ENCODE results near the gene PIGR. TPM values are rescaled to one million over a fixed set of nuclear protein-coding genes. Genes with fewer than 3 reads are reported as not detected.

The PIGR gene
- total and polyA plus RNA-seq, 10 of the 15 experiments (the other 5 are each of a cell fraction or from before 2014, with no cell fraction given): 0.96 to 7.6 (median 1.8) TPM

- H2AFZ ChIP-seq (ENCODE audit: control insufficient read depth, low read depth, low read length): no peak overlapping the region
- no peaks in the 10 kb centered on the region for H4K20me1 ChIP-seq (ENCODE audit: control insufficient read depth, insufficient read depth)
- no peaks in the 10 kb centered on the region for H3K79me2 ChIP-seq (ENCODE audit: control insufficient read depth, insufficient read depth, low read length)
- CTCF ChIA-PET: interaction anchor here (0.6 to 1.4 kb wide), 6 partner anchors 8 to 417 kb away, joined by 3 to 5 read pairs (median 3); no protein-coding TSS in a partner anchor
- no peak overlapping the region for H3K9ac ChIP-seq (ENCODE audit: control insufficient read depth, insufficient read depth, low read length)
- SMC1A ChIA-PET (ENCODE audit: uncharacterized antibody, unreplicated experiment): interaction anchor here (1.3 to 2.2 kb wide), 2 partner anchors 8 to 22 kb away, joined by 3 to 7 read pairs; no protein-coding TSS in a partner anchor
- H3K4me1 ChIP-seq (ENCODE audit: control insufficient read depth, insufficient read depth, low read length): no peaks in the 10 kb centered on the region
- no peak overlapping the region for H3K27ac ChIP-seq (ENCODE audit: control insufficient read depth, insufficient read depth)
- no peak for TF ChIP-seq JUND (IDR thresholded peaks at IDR 0.05; ENCODE audit: low read depth, low read length)
- no peak for TF ChIP-seq TCF12 (IDR thresholded peaks at IDR 0.05; ENCODE audit: low read depth, low read length)
- TF ChIP-seq POLR2A (IDR thresholded peaks at IDR 0.05; ENCODE audit: low read depth, low read length): no peak
- TF ChIP-seq YBX1 (IDR thresholded peaks at IDR 0.05): no peak
- TF ChIP-seq DPF2 (IDR thresholded peaks at IDR 0.05): no peak
- no peak for TF ChIP-seq E2F8 (IDR thresholded peaks at IDR 0.05; ENCODE audit: low read depth, partially characterized antibody)
- no peak for TF ChIP-seq HSF1 (IDR thresholded peaks at IDR 0.05; ENCODE audit: low read depth, low read length)
- no peak overlapping the region for H3K4me3 ChIP-seq
- no peaks in the 10 kb centered on the region for H3K36me3 ChIP-seq (ENCODE audit: control insufficient read depth in 2 of 2, insufficient read depth in 2 of 2, low read length in 1 of 2)
- no TSS peak for BruUV-seq (replicated peaks)
- in situ Hi-C loops (cut with MboI): no loop called here
- H3K27me3 ChIP-seq (replicated peaks in 1 of 2; ENCODE audit: control insufficient read depth in 2 of 2, insufficient read depth in 2 of 2, low read length in 1 of 2): no peaks in the 10 kb centered on the region
- 35% methylated on average over 1 of the region's 1 CpG for WGBS (ENCODE audit: insufficient coverage, insufficient replicate concordance, low lambda C conversion rate, missing lambda C conversion rate)
- POLR2A ChIA-PET: no interaction called here
- H3K9me3 ChIP-seq (replicated peaks; ENCODE audit: control insufficient read depth, insufficient read depth, low read length): no peaks in the 10 kb centered on the region
- FAIRE-seq (no peak), ATAC-seq (no peak), DNase-seq (ENCODE audit: low read depth, low spot score) (no peak)
- H3K4me2 ChIP-seq (ENCODE audit: control insufficient read depth, insufficient read depth): no peak overlapping the region
- intact Hi-C loops (cut with micrococcal nuclease; ENCODE audit: unreplicated experiment): no loop called here
- RAD21 ChIA-PET (ENCODE audit: unreplicated experiment): interaction anchor here (1.5 kb wide), 1 partner anchor 50 kb away, joined by 3 read pairs; no protein-coding TSS in a partner anchor
Observed at GRCh38 chr1:206886831-206887230, 59.4 kb downstream of the PIGR start.
